Activated naive CD4-positive, alpha-beta T cell treated with anti-CD3 and anti-CD28 coated beads, Interleukin-2, amount 10 ng/mL, durations not matched to agents 5 hours and 36 hours (primary cell): ENCODE data around the gene OR4X2. TPM values are rescaled to one million over a fixed set of nuclear protein-coding genes. Genes with fewer than 3 reads are reported as not detected.

Source experiments
- total RNA-seq, 2 experiments: library from RNA; stranded (reverse); gene quantifications; one replicate each; pipeline ENCODE4 v1.2.3, GENCODE V29; 2021

OR4X2 gene, protein sequence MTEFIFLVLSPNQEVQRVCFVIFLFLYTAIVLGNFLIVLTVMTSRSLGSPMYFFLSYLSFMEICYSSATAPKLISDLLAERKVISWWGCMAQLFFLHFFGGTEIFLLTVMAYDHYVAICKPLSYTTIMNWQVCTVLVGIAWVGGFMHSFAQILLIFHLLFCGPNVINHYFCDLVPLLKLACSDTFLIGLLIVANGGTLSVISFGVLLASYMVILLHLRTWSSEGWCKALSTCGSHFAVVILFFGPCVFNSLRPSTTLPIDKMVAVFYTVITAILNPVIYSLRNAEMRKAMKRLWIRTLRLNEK
- not detected for total RNA-seq

DNA sequence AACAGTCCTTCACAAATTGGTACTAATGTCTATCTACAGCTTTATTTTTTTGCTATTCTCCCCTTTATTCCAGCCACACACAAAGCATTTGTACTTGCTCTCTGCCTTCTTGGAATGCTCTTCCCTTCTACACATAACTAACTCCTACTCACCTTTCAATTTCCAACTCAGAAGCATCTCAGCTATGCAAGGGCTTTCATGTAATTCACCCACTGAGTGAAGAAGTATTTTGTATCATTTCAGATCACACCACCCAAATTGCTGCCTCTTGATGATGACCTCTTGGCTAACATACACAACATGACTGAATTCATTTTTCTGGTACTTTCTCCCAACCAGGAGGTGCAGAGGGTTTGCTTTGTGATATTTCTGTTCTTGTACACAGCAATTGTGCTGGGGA is at the start of gene OR4X2:
TSS of gene OR4X2 (plus strand) at position 301 of the 400 bp plus-strand sequence. CDS start at position 301, 0 bp downstream.

DNA sequence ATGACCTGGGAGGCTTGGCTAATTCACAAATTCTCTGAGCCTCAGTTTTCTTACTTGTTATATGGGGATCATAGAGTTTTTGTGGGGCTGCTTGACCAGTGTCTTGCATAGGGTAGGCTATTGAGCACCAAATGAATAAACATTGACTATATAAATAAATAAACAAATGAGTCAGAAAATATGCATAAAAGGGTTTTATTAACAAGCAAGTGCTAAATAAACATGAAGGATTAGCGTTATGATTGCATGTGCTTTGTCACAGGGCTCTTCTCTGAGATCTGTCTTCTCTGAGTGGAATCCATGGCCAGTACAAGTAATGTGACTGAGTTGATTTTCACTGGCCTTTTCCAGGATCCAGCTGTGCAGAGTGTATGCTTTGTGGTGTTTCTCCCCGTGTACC is 28.4 kb upstream of the OR4X2 start, which contains the start of gene OR4B1:
TSS of gene OR4B1 (plus strand) at position 301 of the 400 bp plus-strand sequence. CDS start at position 301, 0 bp downstream.

DNA sequence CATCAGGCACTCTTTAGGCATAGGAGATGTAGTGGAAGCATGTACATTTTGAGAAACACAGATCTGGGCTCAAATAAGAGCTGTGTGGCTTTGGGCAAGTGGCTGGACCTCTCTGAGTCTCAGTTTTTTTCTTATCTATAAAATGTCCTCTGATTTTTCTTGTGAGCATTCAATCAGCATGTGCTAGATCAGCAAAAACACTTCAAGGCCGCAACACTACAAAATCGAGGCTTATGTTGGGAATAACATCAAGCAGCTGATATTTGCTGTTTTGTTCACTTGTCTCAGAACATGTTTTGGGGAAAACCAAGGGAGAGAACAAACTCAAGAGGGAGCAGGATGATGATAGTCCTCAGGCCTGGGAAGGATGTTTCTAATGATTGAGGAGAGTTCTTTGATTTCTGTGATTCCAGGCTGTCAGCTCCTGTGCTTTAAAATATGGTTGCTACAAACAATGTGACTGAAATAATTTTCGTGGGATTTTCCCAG is 18.6 kb downstream of the OR4X2 start, which contains the start of gene OR4X1:
TSS of gene OR4X1 (plus strand) at position 439 of the 489 bp plus-strand sequence. CDS start at position 439, 0 bp downstream.

Other genes starting within 250 kb of the OR4X2 start
- not detected for gene OR4B1, start 28.3 kb upstream of the OR4X2 start, total RNA-seq
- not detected for gene OR4X1, start 18.8 kb downstream of the OR4X2 start, total RNA-seq
- not detected for gene OR4S1, start 61.1 kb downstream of the OR4X2 start, total RNA-seq
- not detected for gene OR4C3, start 79.8 kb downstream of the OR4X2 start, total RNA-seq
- gene OR4C5, start 121.4 kb downstream of the OR4X2 start, total RNA-seq, result not detected
- not detected for gene OR4A47, start 243.7 kb downstream of the OR4X2 start, total RNA-seq